Prostate gland (tissue), 2 donors: ENCODE measurements around the gene TMOD4. TPM values are rescaled to one million over a fixed set of nuclear protein-coding genes. Genes with fewer than 3 reads are reported as not detected.
A peak's percentile ranks its signal among the peaks of the same experiment; 100 is the strongest.

Experiments used
- DNase-seq: peaks from one replicate; pipeline ENCODE4 v3.0.0-alpha.2; 2019; ENCODE audit warnings: low spot score
- H3K27ac ChIP-seq, 2 donors: fragments of 200-600 bp; sonication (generic); 2 replicates each; pipeline ENCODE4 v1.5.1; 2017 to 2019
- H3K27me3 ChIP-seq: fragments of 200-600 bp; sonication (generic); replicated peaks from 2 replicates; pipeline ENCODE4 v1.5.1; 2019; ENCODE audit not compliant: insufficient read depth
- H3K36me3 ChIP-seq, 2 donors: fragments of 200-600 bp; sonication (generic); 1 replicate in 1 of 2; 2 replicates in 1 of 2; pipeline versions ENCODE4 v1.5.1 to v1.8.1; 2017 to 2019
- H3K4me1 ChIP-seq: fragments of 200-600 bp; sonication (generic); replicated peaks from 2 replicates; pipeline ENCODE4 v1.5.1; 2019
- H3K4me3 ChIP-seq, 2 donors: fragments of 200-600 bp; sonication (generic); 2 replicates each; pipeline ENCODE4 v1.5.1; 2017 to 2019
- H3K9me3 ChIP-seq: fragments of 200-600 bp; sonication (generic); 2 replicates; pipeline ENCODE4 v1.5.1; 2017
- POLR2A ChIP-seq: fragments of 450-650 bp; IDR thresholded peaks from one replicate; pipeline ENCODE4 v1.6.1; 2016; ENCODE audit warnings: antibody characterized with exemption, mild to moderate bottlenecking
- POLR2AphosphoS5 ChIP-seq: sonication (generic); formaldehyde crosslinking; IDR thresholded peaks from one replicate; pipeline ENCODE4 v1.6.1; 2017; ENCODE audit warnings: antibody characterized with exemption
- WGBS: methylation state at CpG from one replicate; pipeline ENCODE4 v1.1.5; 2018; 5-methylcytosine and 5-hydroxymethylcytosine counted together
- intact Hi-C: fragments of 100-400 bp; cut with DNase I; formaldehyde crosslinking; loops from one replicate; pipeline ENCODE4 v1.14.2; 2022
- total RNA-seq, 2 donors: library from RNA; depleted of rRNA; stranded (reverse); fragments of >200 nt; gene quantifications; one replicate each; pipeline ENCODE4 v1.1.0, GENCODE V29; 2016
- TF ChIP-seq, protein P1 (sequence below), 4 experiments: fragments of 200-600 bp in 2 of 4; fragments of 450-650 bp in 2 of 4; sonication (generic) in 2 of 4; IDR thresholded peaks; 1 replicate in 3 of 4; 2 replicates in 1 of 4; pipeline ENCODE4 v1.5.1; 2016 to 2019; ENCODE audit warnings: antibody characterized with exemption in 4 of 4, mild to moderate bottlenecking in 2 of 4, moderate library complexity in 2 of 4

TMOD4 gene
- total RNA-seq, 2 donors from 2014 or later = 1.7 TPM; not detected in 1

DNA sequence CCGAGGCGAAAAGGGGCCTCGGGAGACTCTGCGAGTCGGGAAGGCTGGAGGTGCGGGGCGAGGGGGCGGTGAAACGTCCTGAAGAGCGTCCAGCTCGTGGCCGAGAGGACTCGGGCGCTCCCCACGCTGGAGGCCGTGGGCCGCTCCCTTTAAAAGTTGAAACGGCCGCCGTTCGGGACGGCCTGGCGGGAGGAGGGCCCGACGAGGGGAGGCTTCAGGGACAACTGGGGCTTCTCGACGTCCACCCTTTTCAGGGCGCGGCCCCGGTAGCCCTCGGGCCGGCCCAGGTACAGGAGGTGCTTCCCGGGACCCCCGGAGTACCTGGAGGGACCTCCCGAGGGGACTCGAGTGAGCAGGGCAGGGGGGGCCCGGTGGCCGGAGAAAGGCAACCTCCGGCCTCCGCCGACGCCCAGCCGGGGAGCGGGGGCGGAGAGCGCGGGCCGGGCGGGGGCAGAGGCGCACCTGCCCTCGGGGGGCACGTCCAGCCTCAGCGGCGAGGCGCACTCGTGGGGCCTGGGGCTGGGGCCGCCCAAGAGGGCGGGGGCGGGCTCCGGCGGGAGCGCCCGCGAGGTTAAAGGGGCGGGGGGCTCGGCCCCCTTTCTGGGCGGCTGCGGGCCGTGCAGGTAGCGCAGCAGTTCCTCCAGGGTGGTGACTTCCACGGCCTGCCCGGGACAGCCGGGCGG lies 43.3 kb downstream of the TMOD4 start:
- intact Hi-C loops = no loop called here
- Histone ChIP-seq H3K9me3 (no peaks in the 10 kb centered on the region), H3K27me3 (no peaks in the 10 kb centered on the region), H3K27ac (no peak overlapping the region), H3K4me1 (no peaks in the 10 kb centered on the region), H3K4me3 (no peak overlapping the region), H3K36me3 (no peaks in the 10 kb centered on the region)
- WGBS = 62% methylated on average over 36 of the region's 74 CpGs
- TF ChIP-seq POLR2AphosphoS5 (no peak), POLR2A (no peak)
- TF ChIP-seq, protein P1, sequence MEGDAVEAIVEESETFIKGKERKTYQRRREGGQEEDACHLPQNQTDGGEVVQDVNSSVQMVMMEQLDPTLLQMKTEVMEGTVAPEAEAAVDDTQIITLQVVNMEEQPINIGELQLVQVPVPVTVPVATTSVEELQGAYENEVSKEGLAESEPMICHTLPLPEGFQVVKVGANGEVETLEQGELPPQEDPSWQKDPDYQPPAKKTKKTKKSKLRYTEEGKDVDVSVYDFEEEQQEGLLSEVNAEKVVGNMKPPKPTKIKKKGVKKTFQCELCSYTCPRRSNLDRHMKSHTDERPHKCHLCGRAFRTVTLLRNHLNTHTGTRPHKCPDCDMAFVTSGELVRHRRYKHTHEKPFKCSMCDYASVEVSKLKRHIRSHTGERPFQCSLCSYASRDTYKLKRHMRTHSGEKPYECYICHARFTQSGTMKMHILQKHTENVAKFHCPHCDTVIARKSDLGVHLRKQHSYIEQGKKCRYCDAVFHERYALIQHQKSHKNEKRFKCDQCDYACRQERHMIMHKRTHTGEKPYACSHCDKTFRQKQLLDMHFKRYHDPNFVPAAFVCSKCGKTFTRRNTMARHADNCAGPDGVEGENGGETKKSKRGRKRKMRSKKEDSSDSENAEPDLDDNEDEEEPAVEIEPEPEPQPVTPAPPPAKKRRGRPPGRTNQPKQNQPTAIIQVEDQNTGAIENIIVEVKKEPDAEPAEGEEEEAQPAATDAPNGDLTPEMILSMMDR (IDR thresholded peaks at IDR 0.05) = no peak
- no peak for DNase-seq

DNA sequence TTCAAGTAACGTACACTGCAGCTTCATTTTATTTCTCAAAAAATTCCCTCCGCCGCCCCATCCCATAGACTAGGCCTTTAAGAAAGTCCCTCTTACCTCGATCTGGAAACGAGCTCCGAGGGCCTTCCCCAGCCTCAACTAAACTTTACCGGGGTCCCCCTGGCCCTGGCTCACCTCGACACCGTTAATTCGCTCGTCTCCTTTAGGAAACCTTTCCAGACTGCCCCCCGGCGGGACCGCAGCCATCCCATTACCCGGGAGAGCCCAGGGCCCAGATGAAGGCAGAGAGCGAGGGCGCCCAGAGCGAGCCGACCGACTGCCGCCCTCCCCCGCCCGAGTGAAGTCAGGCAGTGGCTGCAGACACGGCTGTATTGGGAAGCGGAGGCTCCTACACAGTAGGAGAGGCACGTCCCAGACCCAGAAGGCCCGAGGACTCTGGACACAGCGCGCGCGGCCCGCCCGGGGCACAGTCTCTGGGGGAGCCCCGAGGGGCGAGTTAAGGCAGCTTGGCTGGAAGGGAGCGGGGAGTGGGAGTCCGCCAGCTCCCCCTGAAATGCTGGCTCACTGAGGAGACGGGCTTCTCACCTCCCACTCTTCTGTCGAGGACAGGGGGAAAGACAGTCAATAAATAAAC lies 44.0 kb downstream of the TMOD4 start:
- WGBS = 26% methylated on average over 37 of the region's 39 CpGs
- intact Hi-C loops = no loop called here
- H3K27ac ChIP-seq = peak overlapping the region; percentile 29 to 45
- TF ChIP-seq POLR2AphosphoS5 = no peak
- TF ChIP-seq, protein P1 (IDR thresholded peaks at IDR 0.05) = no peak
- no peak for TF ChIP-seq POLR2A
- peak overlapping the region; percentile 21 to 33 for H3K4me3 ChIP-seq
- H3K4me1 ChIP-seq = no peaks in the 10 kb centered on the region
- DNase-seq = no peak
- no peaks in the 10 kb centered on the region for H3K9me3 ChIP-seq
- no peaks in the 10 kb centered on the region for H3K27me3 ChIP-seq
- H3K36me3 ChIP-seq = no peaks in the 10 kb centered on the region

DNA sequence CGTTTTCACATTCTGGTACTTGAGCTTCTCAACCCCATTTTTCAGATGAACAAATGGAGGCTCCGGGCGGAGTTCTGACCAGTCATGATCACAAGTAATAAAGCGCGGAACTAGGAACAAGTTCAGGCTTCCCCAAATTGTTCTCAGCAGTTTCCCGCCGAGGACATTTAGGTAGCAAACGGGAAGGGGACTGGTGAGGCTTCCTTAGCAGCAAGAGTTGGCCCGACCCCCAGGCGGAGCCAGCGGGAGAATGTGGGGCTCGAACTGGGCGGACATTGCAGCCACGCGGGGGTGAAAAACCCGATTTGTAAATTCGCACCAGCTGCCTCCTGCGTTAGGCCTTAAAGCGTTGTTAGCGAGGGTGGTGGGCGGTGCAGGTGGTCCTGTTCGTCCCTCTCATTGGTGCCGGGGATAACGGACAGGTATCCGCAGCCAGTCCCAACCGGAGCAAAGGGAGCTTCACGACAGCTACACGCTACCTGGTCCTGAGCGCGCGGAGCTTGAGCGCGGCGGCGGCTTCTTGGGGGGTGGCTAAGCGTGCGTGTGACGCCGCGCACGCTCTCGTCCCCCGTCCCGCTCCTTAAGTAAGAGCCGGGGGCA lies 44.7 kb downstream of the TMOD4 start:
- peak overlapping the region; percentile 21 to 33 for H3K4me3 ChIP-seq
- H3K4me1 ChIP-seq = no peaks in the 10 kb centered on the region
- intact Hi-C loops = no loop called here
- peak; percentile 90 for DNase-seq
- WGBS = 5% methylated on average over 43 of the region's 45 CpGs
- no peaks in the 10 kb centered on the region for H3K36me3 ChIP-seq
- no peaks in the 10 kb centered on the region for H3K27me3 ChIP-seq
- H3K27ac ChIP-seq = peak overlapping the region in 1 of 2 donors; percentile 53
- TF ChIP-seq POLR2AphosphoS5 (peak; percentile 74), POLR2A (peak; percentile 33)
- TF ChIP-seq, protein P1 (IDR thresholded peaks at IDR 0.05) = no peak
- no peaks in the 10 kb centered on the region for H3K9me3 ChIP-seq

DNA sequence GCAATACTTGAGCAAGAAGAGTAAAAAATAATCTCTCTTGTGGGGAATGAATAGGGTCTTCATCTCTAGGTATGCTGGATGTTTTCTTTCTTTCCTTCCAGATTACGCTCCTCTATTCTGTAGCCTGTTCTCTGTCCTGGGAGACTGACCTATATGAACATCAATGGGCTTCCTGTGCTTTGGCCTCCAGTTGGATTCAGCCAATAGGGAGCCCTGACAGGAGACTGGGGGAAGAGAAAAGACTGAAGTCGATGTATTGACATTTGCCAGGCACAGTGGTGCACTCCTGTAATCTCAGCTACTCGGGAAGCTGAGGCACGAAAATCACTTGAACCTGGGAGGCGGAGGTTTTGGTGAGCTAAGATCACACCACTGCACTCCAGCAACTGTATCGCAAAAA lies 47.0 kb downstream of the TMOD4 start:
- Histone ChIP-seq H3K4me1 (no peaks in the 10 kb centered on the region), H3K9me3 (no peaks in the 10 kb centered on the region), H3K4me3 (no peak overlapping the region), H3K36me3 (no peaks in the 10 kb centered on the region), H3K27me3 (no peaks in the 10 kb centered on the region), H3K27ac (no peak overlapping the region)
- 87% methylated on average over 6 of the region's 6 CpGs for WGBS
- TF ChIP-seq POLR2A = no peak
- TF ChIP-seq POLR2AphosphoS5 = no peak
- TF ChIP-seq, protein P1 (IDR thresholded peaks at IDR 0.05) = no peak
- intact Hi-C loops = no loop called here
- DNase-seq = no peak
